Ovary (tissue), 3 donors: ENCODE results near the gene TXNIP.

Experiments
- EP300 ChIP-seq: sonication (generic); formaldehyde crosslinking; IDR thresholded peaks from one replicate; pipeline ENCODE4 v1.6.1; 2017; ENCODE audit warnings: antibody characterized with exemption
- POLR2A ChIP-seq: fragments of 450-650 bp; IDR thresholded peaks from one replicate; pipeline ENCODE4 v1.6.1; 2017; ENCODE audit warnings: antibody characterized with exemption, mild to moderate bottlenecking, moderate library complexity
- TF ChIP-seq, protein P1 (sequence below), 3 donors: fragments of 450-650 bp in 2 of 3; fragments of 200-600 bp in 1 of 3; IDR thresholded peaks; one replicate each; pipeline versions ENCODE4 v1.5.1 to v1.8.0; 2016 to 2022; ENCODE audit warnings: antibody characterized with exemption in 3 of 3, mild to moderate bottlenecking in 1 of 3
- donor health status: DM: no; HTN: no; CAD: no.

DNA sequence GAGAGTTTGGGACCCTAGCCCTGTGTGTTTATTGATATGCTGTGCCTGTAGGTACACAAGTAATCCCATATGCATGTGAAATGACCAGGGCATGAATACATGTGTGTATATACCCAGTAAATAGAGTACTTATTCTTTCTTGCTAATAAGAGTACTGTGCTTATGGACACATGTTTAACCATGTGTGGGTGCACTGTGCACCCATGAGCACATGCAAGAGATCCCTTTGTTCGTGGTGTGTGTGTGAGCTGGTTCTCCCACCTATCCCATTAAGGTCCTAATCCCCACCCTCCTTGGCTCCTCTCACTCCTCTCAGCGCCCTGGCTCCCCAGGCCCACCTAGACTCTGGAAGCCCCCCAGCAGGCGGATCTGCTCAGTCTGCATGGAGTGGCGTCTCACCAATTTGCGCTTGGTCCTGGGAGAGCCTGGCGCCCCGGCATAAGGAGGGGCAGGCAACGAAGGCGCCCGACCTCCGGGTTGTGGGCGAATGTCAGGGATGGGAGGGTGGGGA, 36.4 kb downstream of the TXNIP start:
- no peak for TF ChIP-seq POLR2A
- TF ChIP-seq, protein P1, sequence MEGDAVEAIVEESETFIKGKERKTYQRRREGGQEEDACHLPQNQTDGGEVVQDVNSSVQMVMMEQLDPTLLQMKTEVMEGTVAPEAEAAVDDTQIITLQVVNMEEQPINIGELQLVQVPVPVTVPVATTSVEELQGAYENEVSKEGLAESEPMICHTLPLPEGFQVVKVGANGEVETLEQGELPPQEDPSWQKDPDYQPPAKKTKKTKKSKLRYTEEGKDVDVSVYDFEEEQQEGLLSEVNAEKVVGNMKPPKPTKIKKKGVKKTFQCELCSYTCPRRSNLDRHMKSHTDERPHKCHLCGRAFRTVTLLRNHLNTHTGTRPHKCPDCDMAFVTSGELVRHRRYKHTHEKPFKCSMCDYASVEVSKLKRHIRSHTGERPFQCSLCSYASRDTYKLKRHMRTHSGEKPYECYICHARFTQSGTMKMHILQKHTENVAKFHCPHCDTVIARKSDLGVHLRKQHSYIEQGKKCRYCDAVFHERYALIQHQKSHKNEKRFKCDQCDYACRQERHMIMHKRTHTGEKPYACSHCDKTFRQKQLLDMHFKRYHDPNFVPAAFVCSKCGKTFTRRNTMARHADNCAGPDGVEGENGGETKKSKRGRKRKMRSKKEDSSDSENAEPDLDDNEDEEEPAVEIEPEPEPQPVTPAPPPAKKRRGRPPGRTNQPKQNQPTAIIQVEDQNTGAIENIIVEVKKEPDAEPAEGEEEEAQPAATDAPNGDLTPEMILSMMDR (IDR thresholded peaks at IDR 0.05), result no peak
- no peak for TF ChIP-seq EP300
